GM23338 (cell line): ENCODE measurements around the gene CD247. TPM values are rescaled to one million over a fixed set of nuclear protein-coding genes. Genes with fewer than 3 reads are reported as not detected.

Source experiments
- ATAC-seq: fragments of 200-7000 bp; cut with Tn5 transposase; 3 replicates; pipeline ENCODE4 v1.9.1; 2020
- DNase-seq: peaks from one replicate; pipeline ENCODE4 v3.0.0-alpha.2; 2015; ENCODE audit warnings: low spot score
- H2AFZ ChIP-seq: fragments of 200-600 bp; sonication (generic); 2 replicates; pipeline ENCODE4 v1.8.0; 2016; ENCODE audit warnings: antibody characterized with exemption, mild to moderate bottlenecking, moderate library complexity
- H3F3A ChIP-seq: fragments of 200-600 bp; sonication (generic); replicated peaks from 2 replicates; pipeline ENCODE4 v1.8.0; 2017; ENCODE audit warnings: antibody characterized with exemption, mixed run types, low read depth
- H3K27ac ChIP-seq: fragments of 200-600 bp; sonication (generic); 2 replicates; pipeline ENCODE4 v1.6.1; 2016; ENCODE audit warnings: low read depth
- H3K27me3 ChIP-seq: fragments of 200-600 bp; sonication (generic); 2 replicates; pipeline ENCODE4 v1.8.0; 2016; ENCODE audit warnings: mild to moderate bottlenecking, mixed run types, moderate library complexity; ENCODE audit not compliant: insufficient read depth
- H3K36me3 ChIP-seq: fragments of 200-600 bp; sonication (generic); 2 replicates; pipeline ENCODE4 v1.8.0; 2016; ENCODE audit warnings: mild to moderate bottlenecking; ENCODE audit not compliant: insufficient read depth
- H3K4me1 ChIP-seq: fragments of 200-600 bp; sonication (generic); 2 replicates; pipeline ENCODE4 v1.8.0; 2016; ENCODE audit warnings: mild to moderate bottlenecking, moderate library complexity; ENCODE audit not compliant: insufficient read depth
- H3K4me2 ChIP-seq: fragments of 200-600 bp; sonication (generic); 2 replicates; pipeline ENCODE4 v1.7.1; 2017; ENCODE audit warnings: mixed run types
- H3K4me3 ChIP-seq: fragments of 200-600 bp; sonication (generic); 2 replicates; pipeline ENCODE4 v1.6.1; 2016; ENCODE audit warnings: mixed run types
- H3K79me2 ChIP-seq: fragments of 200-600 bp; sonication (generic); replicated peaks from 2 replicates; pipeline ENCODE4 v1.8.0; 2017; ENCODE audit warnings: mild to moderate bottlenecking; ENCODE audit not compliant: insufficient read depth
- H3K9me2 ChIP-seq: fragments of 200-600 bp; sonication (generic); 2 replicates; pipeline ENCODE4 v1.8.0; 2017; ENCODE audit not compliant: insufficient read depth
- H4K20me1 ChIP-seq: fragments of 200-600 bp; sonication (generic); replicated peaks from 2 replicates; pipeline ENCODE4 v1.8.0; 2017; ENCODE audit warnings: mild to moderate bottlenecking; ENCODE audit not compliant: insufficient read depth
- H3K27ac Mint-ChIP-seq: 2 replicates; pipeline ENCODE4 v1.8.0; 2020; ENCODE audit warnings: inconsistent platforms, mild to moderate bottlenecking, moderate library complexity, mixed read lengths
- H3K27me3 Mint-ChIP-seq: 3 replicates; pipeline ENCODE4 v1.8.0; 2022; ENCODE audit warnings: low read depth, mild to moderate bottlenecking, moderate library complexity, mixed read lengths, inconsistent platforms; ENCODE audit not compliant: insufficient read depth, poor library complexity
- H3K36me3 Mint-ChIP-seq: 3 replicates; pipeline ENCODE4 v1.8.0; 2021; ENCODE audit warnings: low read depth, mild to moderate bottlenecking, inconsistent platforms, moderate library complexity, mixed read lengths
- H3K4me1 Mint-ChIP-seq: 3 replicates; pipeline ENCODE4 v1.8.0; 2020; ENCODE audit warnings: mild to moderate bottlenecking, inconsistent platforms, mixed read lengths
- H3K4me3 Mint-ChIP-seq: 3 replicates; pipeline ENCODE4 v1.8.0; 2021; ENCODE audit warnings: moderate library complexity, mild to moderate bottlenecking, inconsistent platforms, mixed read lengths
- H3K9me3 Mint-ChIP-seq: 3 replicates; pipeline ENCODE4 v1.8.0; 2020; ENCODE audit warnings: moderate library complexity, mild to moderate bottlenecking, inconsistent platforms, mixed read lengths
- EZH2 ChIP-seq: fragments of 200-600 bp; sonication (generic); IDR thresholded peaks from one replicate; pipeline ENCODE4 v1.8.0; 2017; ENCODE audit warnings: antibody characterized with exemption, mild to moderate bottlenecking, low read depth; ENCODE audit not compliant: unreplicated experiment
- JUNB ChIP-seq: IDR thresholded peaks from one replicate; pipeline ENCODE4 v1.6.1; 2016; ENCODE audit warnings: antibody characterized with exemption; ENCODE audit not compliant: unreplicated experiment
- ZNF114 ChIP-seq: fragments of 250-450 bp; sonication (Bioruptor Pico); IDR thresholded peaks from 2 replicates; pipeline ENCODE4 v1.5.0; 2020; ENCODE audit warnings: mild to moderate bottlenecking, moderate library complexity
- polyA plus RNA-seq: library from polyadenylated mRNA; unstranded; fragments of >200 nt; fragmentation: Nextera tagmentation; extraction: Ambion mirVana; gene quantifications from 2 replicates; pipeline ENCODE4 v1.2.1, GENCODE V29; 2016
- total RNA-seq: library from RNA; depleted of rRNA; stranded (reverse); fragments of >200 nt; shearing (Covaris generic); gene quantifications from 2 replicates; pipeline ENCODE4 v1.2.3, GENCODE V29; 2014
- TF ChIP-seq, protein P1 (sequence below): IDR thresholded peaks from 2 replicates; pipeline ENCODE4 v1.6.1; 2016; ENCODE audit warnings: antibody characterized with exemption
- TF ChIP-seq, protein P2 (sequence below): fragments of 250-450 bp; sonication (Bioruptor Pico); IDR thresholded peaks from 2 replicates; pipeline ENCODE4 v1.5.0; 2020; ENCODE audit warnings: mild to moderate bottlenecking, moderate library complexity

Gene CD247
- total and polyA plus RNA-seq, 2 experiments from 2014 or later: 1.2 to 1.4 TPM

DNA sequence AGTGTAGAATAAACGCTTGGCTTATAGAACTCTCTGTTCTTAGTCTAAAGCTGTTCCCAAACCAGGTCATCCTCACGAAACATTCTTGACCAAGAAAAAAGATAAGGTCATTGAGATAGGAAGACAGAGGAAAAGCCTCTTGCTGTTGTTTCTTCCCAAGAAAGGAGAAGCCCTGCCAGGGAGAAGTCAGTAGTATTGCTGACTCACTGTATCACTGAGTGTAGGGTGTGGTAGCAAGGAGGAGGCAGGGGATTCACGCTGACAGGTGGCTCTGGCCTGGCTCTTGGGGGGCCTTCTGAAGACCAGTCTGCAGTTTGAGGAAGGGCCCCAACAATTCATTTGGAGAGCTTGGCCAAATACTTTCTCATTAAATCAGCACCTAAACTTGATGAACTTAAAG lies 97.8 kb downstream of the CD247 start:
- Histone ChIP-seq H3K4me3 (no peak overlapping the region), H3K4me1 (peaks cover 22% of the 10 kb centered on the region), H3K36me3 (0 out of 2 replicates have a peak, but pooled peaks cover 3% of the 10 kb centered on the region), H3K27ac (peak overlapping the region; percentile 5; the same call in 1 of the 2 replicates), H4K20me1 (no peaks in the 10 kb centered on the region; the same call in 1 of the 2 replicates), H3K79me2 (0 out of 2 replicates have a peak, but pooled peaks cover 4% of the 10 kb centered on the region), H3K9me2 (no peaks in the 10 kb centered on the region), H3K27me3 (no peaks in the 10 kb centered on the region), H3F3A (no peaks in the 10 kb centered on the region), H3K4me2 (no peak overlapping the region), H2AFZ (no peak overlapping the region)
- peak; percentile 15; the same call in 2 of the 3 replicates for ATAC-seq
- peaks cover 50% of the 10 kb centered on the region for H3K4me1 Mint-ChIP-seq
- H3K27ac Mint-ChIP-seq: peak overlapping the region; percentile 88
- peaks cover 6% of the 10 kb centered on the region for H3K27me3 Mint-ChIP-seq
- H3K9me3 Mint-ChIP-seq: no peaks in the 10 kb centered on the region
- H3K4me3 Mint-ChIP-seq: no peak overlapping the region
- TF ChIP-seq, protein P1, sequence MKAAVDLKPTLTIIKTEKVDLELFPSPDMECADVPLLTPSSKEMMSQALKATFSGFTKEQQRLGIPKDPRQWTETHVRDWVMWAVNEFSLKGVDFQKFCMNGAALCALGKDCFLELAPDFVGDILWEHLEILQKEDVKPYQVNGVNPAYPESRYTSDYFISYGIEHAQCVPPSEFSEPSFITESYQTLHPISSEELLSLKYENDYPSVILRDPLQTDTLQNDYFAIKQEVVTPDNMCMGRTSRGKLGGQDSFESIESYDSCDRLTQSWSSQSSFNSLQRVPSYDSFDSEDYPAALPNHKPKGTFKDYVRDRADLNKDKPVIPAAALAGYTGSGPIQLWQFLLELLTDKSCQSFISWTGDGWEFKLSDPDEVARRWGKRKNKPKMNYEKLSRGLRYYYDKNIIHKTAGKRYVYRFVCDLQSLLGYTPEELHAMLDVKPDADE: no peak
- TF ChIP-seq, protein P2, sequence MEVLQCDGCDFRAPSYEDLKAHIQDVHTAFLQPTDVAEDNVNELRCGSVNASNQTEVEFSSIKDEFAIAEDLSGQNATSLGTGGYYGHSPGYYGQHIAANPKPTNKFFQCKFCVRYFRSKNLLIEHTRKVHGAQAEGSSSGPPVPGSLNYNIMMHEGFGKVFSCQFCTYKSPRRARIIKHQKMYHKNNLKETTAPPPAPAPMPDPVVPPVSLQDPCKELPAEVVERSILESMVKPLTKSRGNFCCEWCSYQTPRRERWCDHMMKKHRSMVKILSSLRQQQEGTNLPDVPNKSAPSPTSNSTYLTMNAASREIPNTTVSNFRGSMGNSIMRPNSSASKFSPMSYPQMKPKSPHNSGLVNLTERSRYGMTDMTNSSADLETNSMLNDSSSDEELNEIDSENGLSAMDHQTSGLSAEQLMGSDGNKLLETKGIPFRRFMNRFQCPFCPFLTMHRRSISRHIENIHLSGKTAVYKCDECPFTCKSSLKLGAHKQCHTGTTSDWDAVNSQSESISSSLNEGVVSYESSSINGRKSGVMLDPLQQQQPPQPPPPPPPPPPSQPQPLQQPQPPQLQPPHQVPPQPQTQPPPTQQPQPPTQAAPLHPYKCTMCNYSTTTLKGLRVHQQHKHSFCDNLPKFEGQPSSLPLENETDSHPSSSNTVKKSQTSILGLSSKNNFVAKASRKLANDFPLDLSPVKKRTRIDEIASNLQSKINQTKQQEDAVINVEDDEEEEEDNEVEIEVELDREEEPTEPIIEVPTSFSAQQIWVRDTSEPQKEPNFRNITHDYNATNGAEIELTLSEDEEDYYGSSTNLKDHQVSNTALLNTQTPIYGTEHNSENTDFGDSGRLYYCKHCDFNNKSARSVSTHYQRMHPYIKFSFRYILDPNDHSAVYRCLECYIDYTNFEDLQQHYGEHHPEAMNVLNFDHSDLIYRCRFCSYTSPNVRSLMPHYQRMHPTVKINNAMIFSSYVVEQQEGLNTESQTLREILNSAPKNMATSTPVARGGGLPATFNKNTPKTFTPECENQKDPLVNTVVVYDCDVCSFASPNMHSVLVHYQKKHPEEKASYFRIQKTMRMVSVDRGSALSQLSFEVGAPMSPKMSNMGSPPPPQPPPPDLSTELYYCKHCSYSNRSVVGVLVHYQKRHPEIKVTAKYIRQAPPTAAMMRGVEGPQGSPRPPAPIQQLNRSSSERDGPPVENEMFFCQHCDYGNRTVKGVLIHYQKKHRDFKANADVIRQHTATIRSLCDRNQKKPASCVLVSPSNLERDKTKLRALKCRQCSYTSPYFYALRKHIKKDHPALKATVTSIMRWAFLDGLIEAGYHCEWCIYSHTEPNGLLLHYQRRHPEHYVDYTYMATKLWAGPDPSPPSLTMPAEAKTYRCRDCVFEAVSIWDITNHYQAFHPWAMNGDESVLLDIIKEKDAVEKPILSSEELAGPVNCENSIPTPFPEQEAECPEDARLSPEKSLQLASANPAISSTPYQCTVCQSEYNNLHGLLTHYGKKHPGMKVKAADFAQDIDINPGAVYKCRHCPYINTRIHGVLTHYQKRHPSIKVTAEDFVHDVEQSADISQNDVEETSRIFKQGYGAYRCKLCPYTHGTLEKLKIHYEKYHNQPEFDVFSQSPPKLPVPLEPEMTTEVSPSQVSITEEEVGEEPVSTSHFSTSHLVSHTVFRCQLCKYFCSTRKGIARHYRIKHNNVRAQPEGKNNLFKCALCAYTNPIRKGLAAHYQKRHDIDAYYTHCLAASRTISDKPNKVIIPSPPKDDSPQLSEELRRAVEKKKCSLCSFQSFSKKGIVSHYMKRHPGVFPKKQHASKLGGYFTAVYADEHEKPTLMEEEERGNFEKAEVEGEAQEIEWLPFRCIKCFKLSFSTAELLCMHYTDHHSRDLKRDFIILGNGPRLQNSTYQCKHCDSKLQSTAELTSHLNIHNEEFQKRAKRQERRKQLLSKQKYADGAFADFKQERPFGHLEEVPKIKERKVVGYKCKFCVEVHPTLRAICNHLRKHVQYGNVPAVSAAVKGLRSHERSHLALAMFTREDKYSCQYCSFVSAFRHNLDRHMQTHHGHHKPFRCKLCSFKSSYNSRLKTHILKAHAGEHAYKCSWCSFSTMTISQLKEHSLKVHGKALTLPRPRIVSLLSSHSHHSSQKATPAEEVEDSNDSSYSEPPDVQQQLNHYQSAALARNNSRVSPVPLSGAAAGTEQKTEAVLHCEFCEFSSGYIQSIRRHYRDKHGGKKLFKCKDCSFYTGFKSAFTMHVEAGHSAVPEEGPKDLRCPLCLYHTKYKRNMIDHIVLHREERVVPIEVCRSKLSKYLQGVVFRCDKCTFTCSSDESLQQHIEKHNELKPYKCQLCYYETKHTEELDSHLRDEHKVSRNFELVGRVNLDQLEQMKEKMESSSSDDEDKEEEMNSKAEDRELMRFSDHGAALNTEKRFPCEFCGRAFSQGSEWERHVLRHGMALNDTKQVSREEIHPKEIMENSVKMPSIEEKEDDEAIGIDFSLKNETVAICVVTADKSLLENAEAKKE (CRISPR knock-in tag): no peak
- TF ChIP-seq ZNF114 (no peak), JUNB (no peak)
- peaks cover 25% of the 10 kb centered on the region for H3K36me3 Mint-ChIP-seq
- DNase-seq: peak; percentile 21

DNA sequence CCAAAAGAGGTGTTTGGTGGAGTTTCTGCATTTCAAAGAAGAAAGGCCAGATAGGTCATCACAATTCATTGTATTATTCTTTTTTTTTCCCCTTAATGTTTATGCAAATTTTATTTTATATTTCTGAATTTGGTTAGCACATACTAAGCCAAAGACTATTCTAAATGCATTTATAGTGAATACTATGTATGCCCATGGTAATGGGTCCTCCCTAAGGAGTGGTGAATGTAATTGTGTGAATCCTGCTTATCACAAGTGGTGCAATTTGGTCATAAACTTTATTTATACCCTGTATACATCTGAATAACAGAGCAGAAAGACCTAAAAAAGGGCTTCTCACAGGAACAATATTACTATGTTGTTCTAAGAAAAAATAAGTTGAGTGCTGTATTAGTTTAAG lies 99.1 kb downstream of the CD247 start:
- Mint-ChIP-seq H3K36me3 (peaks cover 32% of the 10 kb centered on the region), H3K4me3 (no peak overlapping the region), H3K9me3 (no peaks in the 10 kb centered on the region), H3K27ac (no peak overlapping the region), H3K4me1 (peaks cover 38% of the 10 kb centered on the region), H3K27me3 (peaks cover 1% of the 10 kb centered on the region)
- H2AFZ ChIP-seq: no peak overlapping the region
- H3K36me3 ChIP-seq: peaks cover 5% of the 10 kb centered on the region; the same call in 1 of the 2 replicates
- no peak for DNase-seq
- no peaks in the 10 kb centered on the region; the same call in 1 of the 2 replicates for H4K20me1 ChIP-seq
- no peaks in the 10 kb centered on the region for H3K27me3 ChIP-seq
- H3K27ac ChIP-seq: no peak overlapping the region
- no peak for ATAC-seq
- H3K79me2 ChIP-seq: 0 out of 2 replicates have a peak, but pooled peaks cover 4% of the 10 kb centered on the region
- no peak overlapping the region for H3K4me3 ChIP-seq
- H3F3A ChIP-seq: no peaks in the 10 kb centered on the region
- H3K4me1 ChIP-seq: peaks cover 11% of the 10 kb centered on the region
- H3K9me2 ChIP-seq: no peaks in the 10 kb centered on the region
- H3K4me2 ChIP-seq: no peak overlapping the region
- no peak for TF ChIP-seq ZNF114
- TF ChIP-seq EZH2: no peak
- TF ChIP-seq JUNB: no peak
